ENCODE results near the gene PRKG1.

The PRKG1 gene

GRCh38 chr10:51920672-51921071 lies 846.4 kb downstream of the PRKG1 start:
- no peak for DNase-seq (ENCODE audit: low read depth, low spot score)

GRCh38 chr10:51924359-51924758 lies 850.1 kb downstream of the PRKG1 start:
- no peak for DNase-seq (ENCODE audit: low read depth, low spot score)

GRCh38 chr10:51926337-51926736 lies 852.0 kb downstream of the PRKG1 start:
- DNase-seq (ENCODE audit: low read depth, low spot score): no peak

GRCh38 chr10:51928162-51928561 lies 853.9 kb downstream of the PRKG1 start:
- DNase-seq (ENCODE audit: low read depth, low spot score): no peak

GRCh38 chr10:51932530-51932929 lies 858.2 kb downstream of the PRKG1 start:
- no peak for DNase-seq (ENCODE audit: low read depth, low spot score)

- DNase-seq (ENCODE audit: low read depth, low spot score): no peak
These were observed 860.1 kb downstream of the PRKG1 start for GRCh38 chr10:51934373-51934772.

GRCh38 chr10:51935341-51935740 lies 861.1 kb downstream of the PRKG1 start:
- no peak for DNase-seq (ENCODE audit: low read depth, low spot score)

- DNase-seq (ENCODE audit: low read depth, low spot score): peak; percentile 34
These were observed 863.2 kb downstream of the PRKG1 start for GRCh38 chr10:51937308-51938140.

- no peak for DNase-seq (ENCODE audit: low read depth, low spot score)
These were observed 876.2 kb downstream of the PRKG1 start for GRCh38 chr10:51950371-51950995.

- DNase-seq (ENCODE audit: low read depth, low spot score): no peak
These were observed 876.8 kb downstream of the PRKG1 start for GRCh38 chr10:51950996-51951555.

- no peak for DNase-seq (ENCODE audit: low read depth, low spot score)
These were observed 877.3 kb downstream of the PRKG1 start for GRCh38 chr10:51951601-51952000.

GRCh38 chr10:51952056-51952455 lies 877.8 kb downstream of the PRKG1 start:
- no peak for DNase-seq (ENCODE audit: low read depth, low spot score)

GRCh38 chr10:51955696-51956095 lies 881.4 kb downstream of the PRKG1 start:
- DNase-seq (ENCODE audit: low read depth, low spot score): no peak

- DNase-seq (ENCODE audit: low read depth, low spot score): no peak
These were observed 882.5 kb downstream of the PRKG1 start for GRCh38 chr10:51956822-51957221.

- DNase-seq (ENCODE audit: low read depth, low spot score): peak; percentile 55
These were observed 886.2 kb downstream of the PRKG1 start for GRCh38 chr10:51960494-51960895.

- DNase-seq (ENCODE audit: low read depth, low spot score): no peak
These were observed 887.1 kb downstream of the PRKG1 start for GRCh38 chr10:51961401-51961800.

- DNase-seq (ENCODE audit: low read depth, low spot score): no peak
These were observed 890.3 kb downstream of the PRKG1 start for GRCh38 chr10:51964630-51965029.

GRCh38 chr10:51965451-51965850 lies 891.2 kb downstream of the PRKG1 start:
- no peak for DNase-seq (ENCODE audit: low read depth, low spot score)

- DNase-seq (ENCODE audit: low read depth, low spot score): no peak
These were observed 898.6 kb downstream of the PRKG1 start for GRCh38 chr10:51972733-51973346.

GRCh38 chr10:51980752-51981151 lies 906.5 kb downstream of the PRKG1 start:
- no peak for DNase-seq (ENCODE audit: low read depth, low spot score)

- DNase-seq (ENCODE audit: low read depth, low spot score): no peak
These were observed 907.4 kb downstream of the PRKG1 start for GRCh38 chr10:51981731-51982130.

GRCh38 chr10:51983481-51983880 lies 909.2 kb downstream of the PRKG1 start:
- DNase-seq (ENCODE audit: low read depth, low spot score): no peak
